ENCODE data around the gene ELOVL2.
"Not testable (repeated sequence)": the region's sequence is repeated elsewhere in the genome, so short reads cannot be mapped to it uniquely, and the experiment has no call there.

ELOVL2 gene

GRCh38 chr6:11008821-11009220 is 35.3 kb downstream of the ELOVL2 start:
- no peaks in the 10 kb centered on the region for H3K36me3 ChIP-seq (ENCODE audit: control insufficient read depth in 2 of 2, insufficient read depth in 2 of 2, low read length in 2 of 2)
- no peak overlapping the region for H3K9ac ChIP-seq (ENCODE audit: low read length in 2 of 2)
- no peaks in the 10 kb centered on the region for H3K9me3 ChIP-seq (ENCODE audit: control insufficient read depth in 2 of 2, low read length in 2 of 2)
- peaks cover 0 to 3% of the 10 kb centered on the region in 2 donors for H3K27me3 ChIP-seq (ENCODE audit: control insufficient read depth in 1 of 2, insufficient read depth in 2 of 2, low read length in 2 of 2)
- no peak overlapping the region for H3K4me3 ChIP-seq (ENCODE audit: low read length in 2 of 2)
- no peak overlapping the region for H3K27ac ChIP-seq (ENCODE audit: low read length)
- no peaks in the 10 kb centered on the region for H3K4me1 ChIP-seq (ENCODE audit: control insufficient read depth, insufficient read depth, low read length)

- no peak overlapping the region for H3K4me3 ChIP-seq (ENCODE audit: low read length in 2 of 2)
- no peak overlapping the region for H3K27ac ChIP-seq (ENCODE audit: low read length)
- H3K9ac ChIP-seq (ENCODE audit: low read length in 2 of 2) = no peak overlapping the region
- no peaks in the 10 kb centered on the region for H3K9me3 ChIP-seq (ENCODE audit: control insufficient read depth in 2 of 2, low read length in 2 of 2)
- H3K36me3 ChIP-seq (ENCODE audit: control insufficient read depth in 2 of 2, insufficient read depth in 2 of 2, low read length in 2 of 2) = no peaks in the 10 kb centered on the region
- H3K27me3 ChIP-seq (ENCODE audit: control insufficient read depth in 1 of 2, insufficient read depth in 2 of 2, low read length in 2 of 2) = peaks cover 0 to 3% of the 10 kb centered on the region in 2 donors
- H3K4me1 ChIP-seq (ENCODE audit: control insufficient read depth, insufficient read depth, low read length) = no peaks in the 10 kb centered on the region
Measured at GRCh38 chr6:11007715-11008608, 36.1 kb downstream of the ELOVL2 start.

GRCh38 chr6:11006061-11006460 is 38.0 kb downstream of the ELOVL2 start:
- H3K9me3 ChIP-seq (ENCODE audit: control insufficient read depth in 2 of 2, low read length in 2 of 2) = no peaks in the 10 kb centered on the region

GRCh38 chr6:11003297-11003696 is 40.8 kb downstream of the ELOVL2 start:
- not testable (repeated sequence) for H3K9ac ChIP-seq (ENCODE audit: low read length in 2 of 2); H3K9me3 ChIP-seq (ENCODE audit: control insufficient read depth in 2 of 2, low read length in 2 of 2); H3K4me3 ChIP-seq (ENCODE audit: low read length in 2 of 2); H3K27me3 ChIP-seq (ENCODE audit: control insufficient read depth in 1 of 2, insufficient read depth in 2 of 2, low read length in 2 of 2); H3K27ac ChIP-seq (ENCODE audit: low read length); H3K36me3 ChIP-seq (ENCODE audit: control insufficient read depth in 2 of 2, insufficient read depth in 2 of 2, low read length in 2 of 2); H3K4me1 ChIP-seq (ENCODE audit: control insufficient read depth, insufficient read depth, low read length)

More at GRCh38 chr6:11006061-11006460, 38.0 kb downstream of the ELOVL2 start:
- no peak overlapping the region for H3K9ac ChIP-seq (ENCODE audit: low read length in 2 of 2)
- H3K36me3 ChIP-seq (ENCODE audit: control insufficient read depth in 2 of 2, insufficient read depth in 2 of 2, low read length in 2 of 2) = no peaks in the 10 kb centered on the region
- no peaks in the 10 kb centered on the region for H3K4me1 ChIP-seq (ENCODE audit: control insufficient read depth, insufficient read depth, low read length)
- H3K4me3 ChIP-seq (ENCODE audit: low read length in 2 of 2) = no peak overlapping the region
- no peak overlapping the region for H3K27ac ChIP-seq (ENCODE audit: low read length)
- H3K27me3 ChIP-seq (ENCODE audit: control insufficient read depth in 1 of 2, insufficient read depth in 2 of 2, low read length in 2 of 2) = peaks cover 0 to 3% of the 10 kb centered on the region in 2 donors

GRCh38 chr6:11002176-11002575 is 41.9 kb downstream of the ELOVL2 start:
- Histone ChIP-seq H3K4me3 (ENCODE audit: low read length in 2 of 2) (no peak overlapping the region), H3K4me1 (ENCODE audit: control insufficient read depth, insufficient read depth, low read length) (no peaks in the 10 kb centered on the region), H3K9me3 (ENCODE audit: control insufficient read depth in 2 of 2, low read length in 2 of 2) (no peaks in the 10 kb centered on the region), H3K27ac (ENCODE audit: low read length) (no peak overlapping the region), H3K9ac (ENCODE audit: low read length in 2 of 2) (no peak overlapping the region), H3K36me3 (ENCODE audit: control insufficient read depth in 2 of 2, insufficient read depth in 2 of 2, low read length in 2 of 2) (no peaks in the 10 kb centered on the region), H3K27me3 (ENCODE audit: control insufficient read depth in 1 of 2, insufficient read depth in 2 of 2, low read length in 2 of 2) (no peaks in the 10 kb centered on the region)

GRCh38 chr6:10999994-11000393 is 44.1 kb downstream of the ELOVL2 start:
- H3K4me1 ChIP-seq (ENCODE audit: control insufficient read depth, insufficient read depth, low read length) = no peaks in the 10 kb centered on the region
- no peaks in the 10 kb centered on the region for H3K9me3 ChIP-seq (ENCODE audit: control insufficient read depth in 2 of 2, low read length in 2 of 2)
- no peak overlapping the region for H3K4me3 ChIP-seq (ENCODE audit: low read length in 2 of 2)
- H3K27me3 ChIP-seq (ENCODE audit: control insufficient read depth in 1 of 2, insufficient read depth in 2 of 2, low read length in 2 of 2) = no peaks in the 10 kb centered on the region
- no peaks in the 10 kb centered on the region for H3K36me3 ChIP-seq (ENCODE audit: control insufficient read depth in 2 of 2, insufficient read depth in 2 of 2, low read length in 2 of 2)
- H3K27ac ChIP-seq (ENCODE audit: low read length) = no peak overlapping the region
- H3K9ac ChIP-seq (ENCODE audit: low read length in 2 of 2) = no peak overlapping the region

GRCh38 chr6:10995114-10995707 is 48.9 kb downstream of the ELOVL2 start:
- Histone ChIP-seq H3K9ac (ENCODE audit: low read length in 2 of 2) (no peak overlapping the region), H3K27ac (ENCODE audit: low read length) (no peak overlapping the region), H3K4me1 (ENCODE audit: control insufficient read depth, insufficient read depth, low read length) (no peaks in the 10 kb centered on the region), H3K36me3 (ENCODE audit: control insufficient read depth in 2 of 2, insufficient read depth in 2 of 2, low read length in 2 of 2) (no peaks in the 10 kb centered on the region), H3K9me3 (ENCODE audit: control insufficient read depth in 2 of 2, low read length in 2 of 2) (no peaks in the 10 kb centered on the region), H3K27me3 (ENCODE audit: control insufficient read depth in 1 of 2, insufficient read depth in 2 of 2, low read length in 2 of 2) (no peaks in the 10 kb centered on the region), H3K4me3 (ENCODE audit: low read length in 2 of 2) (no peak overlapping the region)

GRCh38 chr6:10993896-10994295 is 50.2 kb downstream of the ELOVL2 start:
- no peaks in the 10 kb centered on the region for H3K4me1 ChIP-seq (ENCODE audit: control insufficient read depth, insufficient read depth, low read length)
- H3K9ac ChIP-seq (ENCODE audit: low read length in 2 of 2) = no peak overlapping the region
- no peaks in the 10 kb centered on the region for H3K27me3 ChIP-seq (ENCODE audit: control insufficient read depth in 1 of 2, insufficient read depth in 2 of 2, low read length in 2 of 2)
- no peak overlapping the region for H3K4me3 ChIP-seq (ENCODE audit: low read length in 2 of 2)
- no peaks in the 10 kb centered on the region for H3K9me3 ChIP-seq (ENCODE audit: control insufficient read depth in 2 of 2, low read length in 2 of 2)
- H3K36me3 ChIP-seq (ENCODE audit: control insufficient read depth in 2 of 2, insufficient read depth in 2 of 2, low read length in 2 of 2) = no peaks in the 10 kb centered on the region
- no peak overlapping the region for H3K27ac ChIP-seq (ENCODE audit: low read length)

GRCh38 chr6:10991115-10991514 is 53.0 kb downstream of the ELOVL2 start:
- no peaks in the 10 kb centered on the region for H3K9me3 ChIP-seq (ENCODE audit: control insufficient read depth in 2 of 2, low read length in 2 of 2)
- H3K27me3 ChIP-seq (ENCODE audit: control insufficient read depth in 1 of 2, insufficient read depth in 2 of 2, low read length in 2 of 2) = no peaks in the 10 kb centered on the region
- no peak overlapping the region for H3K27ac ChIP-seq (ENCODE audit: low read length)
- no peak overlapping the region for H3K9ac ChIP-seq (ENCODE audit: low read length in 2 of 2)
- H3K4me1 ChIP-seq (ENCODE audit: control insufficient read depth, insufficient read depth, low read length) = no peaks in the 10 kb centered on the region
- H3K36me3 ChIP-seq (ENCODE audit: control insufficient read depth in 2 of 2, insufficient read depth in 2 of 2, low read length in 2 of 2) = no peaks in the 10 kb centered on the region
- no peak overlapping the region for H3K4me3 ChIP-seq (ENCODE audit: low read length in 2 of 2)

GRCh38 chr6:10989587-10989986 is 54.5 kb downstream of the ELOVL2 start:
- Histone ChIP-seq H3K27ac (ENCODE audit: low read length) (no peak overlapping the region), H3K9ac (ENCODE audit: low read length in 2 of 2) (no peak overlapping the region), H3K9me3 (ENCODE audit: control insufficient read depth in 2 of 2, low read length in 2 of 2) (no peaks in the 10 kb centered on the region), H3K36me3 (ENCODE audit: control insufficient read depth in 2 of 2, insufficient read depth in 2 of 2, low read length in 2 of 2) (no peaks in the 10 kb centered on the region), H3K4me1 (ENCODE audit: control insufficient read depth, insufficient read depth, low read length) (no peaks in the 10 kb centered on the region), H3K27me3 (ENCODE audit: control insufficient read depth in 1 of 2, insufficient read depth in 2 of 2, low read length in 2 of 2) (no peaks in the 10 kb centered on the region), H3K4me3 (ENCODE audit: low read length in 2 of 2) (no peak overlapping the region)

- not testable (repeated sequence) for H3K9ac ChIP-seq (ENCODE audit: low read length in 2 of 2); H3K4me3 ChIP-seq (ENCODE audit: low read length in 2 of 2); H3K9me3 ChIP-seq (ENCODE audit: control insufficient read depth in 2 of 2, low read length in 2 of 2); H3K4me1 ChIP-seq (ENCODE audit: control insufficient read depth, insufficient read depth, low read length); H3K27me3 ChIP-seq (ENCODE audit: control insufficient read depth in 1 of 2, insufficient read depth in 2 of 2, low read length in 2 of 2); H3K27ac ChIP-seq (ENCODE audit: low read length); H3K36me3 ChIP-seq (ENCODE audit: control insufficient read depth in 2 of 2, insufficient read depth in 2 of 2, low read length in 2 of 2)
Measured at GRCh38 chr6:10984959-10985358, 59.1 kb downstream of the ELOVL2 start.
